Caco-2 (cell line): ENCODE results near the gene JAG1. TPM values are rescaled to one million over a fixed set of nuclear protein-coding genes. Genes with fewer than 3 reads are reported as not detected.
"Not testable (repeated sequence)": the region's sequence is repeated elsewhere in the genome, so short reads cannot be mapped to it uniquely, and the experiment has no call there.

Experiments
- BruUV-seq: library from RNA; stranded (reverse); fragments of 400-500 nt; replicated peaks from 2 replicates; lab custom pipeline; 2021; lab: Mats Ljungman, UMichigan
- CTCF ChIA-PET: fragments of 300-600 bp; sonication (Branson Sonifier 250); formaldehyde crosslinking; loops from one replicate; lab custom pipeline; 2022; ENCODE audit warnings: antibody characterized with exemption; lab: Charles Lee
- POLR2A ChIA-PET: fragments of 300-600 bp; sonication (Branson Sonifier 250); formaldehyde crosslinking; loops from one replicate; lab custom pipeline; 2022; ENCODE audit warnings: antibody characterized with exemption; lab: Charles Lee
- DNase-seq, 2 experiments: peaks; one replicate each; pipeline versions ENCODE4 v3.0.0 to v3.0.0-alpha.2; 2020 to 2022
- H3K27me3 ChIP-seq: replicated peaks from 2 replicates; pipeline ENCODE4 v1.6.0; 2011; ENCODE audit warnings: low read length; ENCODE audit not compliant: control insufficient read depth, insufficient read depth
- H3K36me3 ChIP-seq: 2 replicates; pipeline ENCODE4 v1.5.1; 2011; ENCODE audit warnings: low read length; ENCODE audit not compliant: control insufficient read depth, insufficient read depth
- H3K4me1 ChIP-seq: fragments of 250-450 bp; sonication (Bioruptor Pico); 2 replicates; pipeline ENCODE4 v1.5.1; 2020; ENCODE audit warnings: mild to moderate bottlenecking
- H3K4me3 ChIP-seq: 2 replicates; pipeline ENCODE4 v1.5.1; 2011; ENCODE audit warnings: low read depth, mild to moderate bottlenecking, control low read depth, low read length
- H3K9me3 ChIP-seq: fragments of 250-450 bp; sonication (Bioruptor Pico); 2 replicates; pipeline ENCODE4 v1.5.1; 2020; ENCODE audit warnings: mild to moderate bottlenecking, moderate library complexity
- H3K27ac Mint-ChIP-seq: one replicate; pipeline ENCODE4 v1.8.0; 2022; ENCODE audit warnings: mixed read lengths; ENCODE audit not compliant: unreplicated experiment
- H3K27me3 Mint-ChIP-seq: one replicate; pipeline ENCODE4 v1.8.0; 2022; ENCODE audit warnings: mixed read lengths; ENCODE audit not compliant: insufficient read depth, unreplicated experiment
- H3K36me3 Mint-ChIP-seq: one replicate; pipeline ENCODE4 v1.8.0; 2022; ENCODE audit warnings: mild to moderate bottlenecking, mixed read lengths; ENCODE audit not compliant: insufficient read depth, unreplicated experiment
- H3K4me1 Mint-ChIP-seq: one replicate; pipeline ENCODE4 v1.8.0; 2022; ENCODE audit warnings: low read depth, mixed read lengths; ENCODE audit not compliant: unreplicated experiment
- H3K4me3 Mint-ChIP-seq: one replicate; pipeline ENCODE4 v1.8.0; 2022; ENCODE audit warnings: mild to moderate bottlenecking, moderate library complexity, mixed read lengths; ENCODE audit not compliant: unreplicated experiment
- H3K9me3 Mint-ChIP-seq: one replicate; pipeline ENCODE4 v1.8.0; 2022; ENCODE audit warnings: mixed read lengths; ENCODE audit not compliant: unreplicated experiment
- CTCF ChIP-seq, 2 experiments: fragments of 200-600 bp in 1 of 2; IDR thresholded peaks; 1 replicate in 1 of 2; 2 replicates in 1 of 2; pipeline versions ENCODE4 v1.5.1 to v1.8.0; 2011 to 2022; ENCODE audit warnings: antibody characterized with exemption in 1 of 2, control low read depth in 1 of 2, inconsistent platforms in 1 of 2, low read depth in 1 of 2, low read length in 1 of 2, mild to moderate bottlenecking in 1 of 2, moderate library complexity in 1 of 2; ENCODE audit not compliant: insufficient read depth in 1 of 2, severe bottlenecking in 1 of 2, unreplicated experiment in 1 of 2
- intact Hi-C: fragments of 100-400 bp; cut with micrococcal nuclease; formaldehyde crosslinking; loops from one replicate; pipeline ENCODE4 v1.10.0; 2022; ENCODE audit not compliant: unreplicated experiment
- total RNA-seq: library from RNA; stranded (reverse); gene quantifications from 2 replicates; pipeline ENCODE4 v1.2.3, GENCODE V29; 2022

JAG1 gene
- total RNA-seq, 1 experiment from 2014 or later, result 69.8 TPM

GRCh38 chr20:10616212-10616611, 57.6 kb downstream of the JAG1 start:
- no peaks in the 10 kb centered on the region for H3K27me3 ChIP-seq
- intact Hi-C loops, result no loop called here
- no peaks in the 10 kb centered on the region for H3K9me3 ChIP-seq
- Mint-ChIP-seq H3K4me3 (no peak overlapping the region), H3K9me3 (peaks cover 9% of the 10 kb centered on the region), H3K27me3 (no peaks in the 10 kb centered on the region), H3K36me3 (peaks cover 6% of the 10 kb centered on the region), H3K27ac (no peak overlapping the region), H3K4me1 (no peaks in the 10 kb centered on the region)
- BruUV-seq, result no TSS peak
- CTCF ChIA-PET, result no interaction called here
- POLR2A ChIA-PET, result no interaction called here
- no peak for TF ChIP-seq CTCF (IDR thresholded peaks at IDR 0.05; ENCODE audit: insufficient read depth in 1 of 2, low read depth in 1 of 2, low read length in 1 of 2, severe bottlenecking in 1 of 2, unreplicated experiment in 1 of 2)
- DNase-seq, result no peak
- H3K36me3 ChIP-seq, result no peaks in the 10 kb centered on the region
- H3K4me3 ChIP-seq, result no peak overlapping the region
- no peaks in the 10 kb centered on the region for H3K4me1 ChIP-seq

GRCh38 chr20:10613911-10614310, 59.9 kb downstream of the JAG1 start:
- TF ChIP-seq CTCF (IDR thresholded peaks at IDR 0.05; ENCODE audit: insufficient read depth in 1 of 2, low read depth in 1 of 2, low read length in 1 of 2, severe bottlenecking in 1 of 2, unreplicated experiment in 1 of 2), result no peak
- no TSS peak for BruUV-seq
- Mint-ChIP-seq H3K4me1 (no peaks in the 10 kb centered on the region), H3K36me3 (peaks cover 6% of the 10 kb centered on the region), H3K4me3 (no peak overlapping the region), H3K27ac (no peak overlapping the region), H3K27me3 (no peaks in the 10 kb centered on the region), H3K9me3 (peaks cover 9% of the 10 kb centered on the region)
- ChIA-PET CTCF (no interaction called here), POLR2A (no interaction called here)
- H3K9me3 ChIP-seq, result no peaks in the 10 kb centered on the region
- DNase-seq, result no peak
- H3K4me1 ChIP-seq, result no peaks in the 10 kb centered on the region
- no peaks in the 10 kb centered on the region for H3K27me3 ChIP-seq
- H3K36me3 ChIP-seq, result no peaks in the 10 kb centered on the region
- intact Hi-C loops, result no loop called here
- H3K4me3 ChIP-seq, result no peak overlapping the region

GRCh38 chr20:10613426-10613825, 60.4 kb downstream of the JAG1 start:
- H3K9me3 Mint-ChIP-seq, H3K4me1 ChIP-seq, CTCF ChIA-PET, DNase-seq, H3K9me3 ChIP-seq, H3K4me1 Mint-ChIP-seq, H3K27ac Mint-ChIP-seq, BruUV-seq, intact Hi-C loops, H3K36me3 ChIP-seq, H3K27me3 ChIP-seq, H3K36me3 Mint-ChIP-seq, H3K27me3 Mint-ChIP-seq, POLR2A ChIA-PET, H3K4me3 Mint-ChIP-seq, H3K4me3 ChIP-seq: not testable (repeated sequence)

GRCh38 chr20:10611357-10611756, 62.4 kb downstream of the JAG1 start:
- no TSS peak for BruUV-seq
- Histone ChIP-seq H3K27me3 (no peaks in the 10 kb centered on the region), H3K9me3 (no peaks in the 10 kb centered on the region), H3K36me3 (no peaks in the 10 kb centered on the region; the same call in 1 of the 2 replicates), H3K4me1 (no peaks in the 10 kb centered on the region), H3K4me3 (no peak overlapping the region)
- H3K4me3 Mint-ChIP-seq, result no peak overlapping the region
- H3K4me1 Mint-ChIP-seq, result no peaks in the 10 kb centered on the region
- peaks cover 4% of the 10 kb centered on the region for H3K9me3 Mint-ChIP-seq
- no peak overlapping the region for H3K27ac Mint-ChIP-seq
- ChIA-PET POLR2A (no interaction called here), CTCF (interaction anchor here (0.7 to 1.1 kb wide), 3 partner anchors 16 to 594 kb away, joined by 3 to 4 read pairs (median 3); no protein-coding TSS in a partner anchor)
- intact Hi-C loops, result loop anchor here (1.0 kb wide), 1 partner anchor 49 kb away; no protein-coding TSS in a partner anchor
- no peaks in the 10 kb centered on the region for H3K27me3 Mint-ChIP-seq
- peaks cover 5% of the 10 kb centered on the region for H3K36me3 Mint-ChIP-seq
- peak; percentile 64 to 69 for DNase-seq
- peak; percentile 42 to 67 for TF ChIP-seq CTCF (IDR thresholded peaks at IDR 0.05; ENCODE audit: insufficient read depth in 1 of 2, low read depth in 1 of 2, low read length in 1 of 2, severe bottlenecking in 1 of 2, unreplicated experiment in 1 of 2)
